Epidermal melanocyte (primary cell): ENCODE measurements around the gene HMGN5.

Experiments
- DNase-seq: peaks from one replicate; pipeline ENCODE4 v3.0.0; 2011; ENCODE audit warnings: low spot score; ENCODE audit not compliant: insufficient read length

The HMGN5 gene

DNA sequence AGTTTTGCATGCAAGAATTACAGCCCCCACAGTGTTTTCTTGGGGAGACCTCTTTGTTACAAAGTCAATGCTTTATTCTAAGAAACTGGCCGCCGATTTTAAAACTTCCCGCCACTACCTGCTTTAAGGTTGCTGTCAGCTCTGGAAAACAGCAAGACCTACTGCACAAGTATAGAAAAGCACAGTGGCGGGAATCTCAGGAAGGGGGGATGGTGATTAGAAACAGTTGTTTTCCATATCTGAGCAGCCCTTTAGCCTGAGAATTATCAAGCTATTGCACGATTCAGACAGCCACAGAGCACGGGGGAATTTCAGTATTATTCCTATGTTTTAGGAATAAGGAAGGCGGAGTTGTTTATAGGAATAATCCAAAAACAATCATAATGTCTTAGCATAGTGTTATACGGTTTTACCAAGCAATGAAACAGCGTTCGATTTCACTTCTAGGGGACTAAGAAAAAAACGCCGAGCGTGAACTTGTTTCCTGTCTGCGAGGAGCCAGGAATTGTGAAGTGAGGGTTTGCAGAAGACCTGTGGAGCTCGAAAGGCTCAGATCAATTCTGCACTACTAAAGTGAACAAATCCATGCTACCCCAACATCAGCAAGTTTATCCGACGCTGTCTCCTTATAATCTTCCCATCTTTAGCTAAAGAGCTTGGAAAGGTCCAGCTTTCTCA, 81.3 kb downstream of the HMGN5 start:
- no peak for DNase-seq

DNA sequence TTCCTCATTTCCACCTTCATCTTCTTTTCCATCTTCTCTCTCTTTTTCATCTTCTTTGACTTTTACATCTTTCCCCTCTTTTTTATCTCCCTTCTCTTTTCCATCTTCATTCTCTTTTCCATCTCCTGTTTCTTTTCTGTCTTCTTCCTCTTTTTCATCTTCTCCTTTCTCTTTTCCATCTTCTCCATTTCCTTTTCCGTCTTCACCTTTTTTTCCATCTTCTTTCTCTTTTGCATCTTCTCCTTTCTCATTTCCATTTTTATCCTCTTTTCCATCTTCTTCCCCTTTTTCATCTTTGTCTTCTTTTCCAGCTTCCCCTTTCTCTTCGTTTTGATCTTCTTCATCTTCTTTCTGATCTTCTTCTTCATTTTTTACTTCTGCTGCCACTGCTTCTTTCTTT, 87.0 kb downstream of the HMGN5 start:
- DNase-seq = no peak

DNA sequence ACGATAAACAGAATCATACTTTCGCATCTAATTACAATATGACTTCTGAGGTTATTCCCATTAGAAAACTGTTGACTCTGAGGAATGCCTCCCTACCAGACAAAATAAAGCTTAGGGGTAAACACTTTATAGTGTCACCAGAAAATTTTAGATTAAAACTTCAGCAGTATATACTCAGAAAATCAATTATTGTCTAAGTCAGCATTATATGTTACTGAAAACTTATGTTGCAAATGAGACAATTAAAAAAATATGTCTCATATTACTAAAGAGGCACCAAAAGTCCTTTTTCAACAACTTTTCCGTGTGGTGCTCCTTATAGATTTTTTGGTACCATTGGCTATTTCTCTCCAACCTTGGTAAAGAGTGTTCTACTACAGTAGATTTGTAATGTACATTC, 91.4 kb downstream of the HMGN5 start:
- DNase-seq = no peak

- DNase-seq = no peak
These were observed 119.1 kb downstream of the HMGN5 start for GRCh38 chrX:81082649-81083048.
